Thoracic aorta (tissue), 2 donors: ENCODE measurements around the gene MORF4L1. TPM values are rescaled to one million over a fixed set of nuclear protein-coding genes. Genes with fewer than 3 reads are reported as not detected.

Experiments used
- ATAC-seq: fragments of 150-250 bp; one replicate; pipeline ENCODE4 v1.8.0; 2017; ENCODE audit warnings: low read depth; ENCODE audit not compliant: insufficient number of reproducible peaks, low FRiP score
- DNase-seq: peaks from one replicate; pipeline ENCODE4 v3.0.0-alpha.2; 2020; ENCODE audit warnings: low spot score
- H3K27ac ChIP-seq, 2 donors: fragments of 200-600 bp; sonication (generic); 1 replicate in 1 of 2; 2 replicates in 1 of 2; pipeline ENCODE4 v1.5.1; 2016; ENCODE audit warnings: mild to moderate bottlenecking in 2 of 2, moderate library complexity in 2 of 2
- H3K27me3 ChIP-seq: fragments of 200-600 bp; sonication (generic); replicated peaks from 2 replicates; pipeline ENCODE4 v1.6.0; 2016; ENCODE audit warnings: mild to moderate bottlenecking; ENCODE audit not compliant: insufficient read depth
- H3K36me3 ChIP-seq: fragments of 200-600 bp; sonication (generic); one replicate; pipeline ENCODE4 v1.5.1; 2016
- H3K4me1 ChIP-seq, 2 donors: fragments of 200-600 bp; sonication (generic); 1 replicate in 1 of 2; 2 replicates in 1 of 2; pipeline versions ENCODE4 v1.5.1 to v1.6.0; 2016; ENCODE audit warnings: low read depth in 2 of 2, mild to moderate bottlenecking in 1 of 2; ENCODE audit not compliant: control insufficient read depth in 1 of 2
- H3K4me3 ChIP-seq: fragments of 200-600 bp; sonication (generic); 2 replicates; pipeline ENCODE4 v1.5.1; 2016; ENCODE audit warnings: mild to moderate bottlenecking
- H3K9me3 ChIP-seq: fragments of 200-600 bp; sonication (generic); 2 replicates; pipeline ENCODE4 v1.5.1; 2016
- CTCF ChIP-seq: fragments of 200-600 bp; sonication (generic); IDR thresholded peaks from one replicate; pipeline ENCODE4 v1.5.1; 2019; ENCODE audit warnings: antibody characterized with exemption
- total RNA-seq, 2 donors: library from RNA; depleted of rRNA; stranded (reverse); fragments of >200 nt; gene quantifications; one replicate each; pipeline versions ENCODE4 v1.1.0 to v1.2.3, GENCODE V29; 2016

Gene MORF4L1
- 100 to 1,000 TPM; 330 to 355 TPM for total RNA-seq

GRCh38 chr15:78872155-78872971 lies at the start of gene MORF4L1:
TSS of gene MORF4L1 (plus strand) at chr15:78872890. CDS start at chr15:78873018, 128 bp downstream.
- TF ChIP-seq CTCF: no peak
- Histone ChIP-seq H3K36me3 (no peaks in the 10 kb centered on the region), H3K9me3 (no peaks in the 10 kb centered on the region), H3K4me1 (peaks cover 22 to 33% of the 10 kb centered on the region in 2 donors), H3K4me3 (peak within 1 kb of the TSS; percentile 100), H3K27ac (peak within 1 kb of the TSS; percentile 100), H3K27me3 (no peaks in the 10 kb centered on the region)
- peak; percentile 78 for ATAC-seq
- DNase-seq: peak; percentile 88

- TF ChIP-seq CTCF: no peak
- H3K36me3 ChIP-seq: no peaks in the 10 kb centered on the region
- DNase-seq (no peak), ATAC-seq (no peak)
- no peak overlapping the region for H3K4me3 ChIP-seq
- no peak overlapping the region for H3K27ac ChIP-seq
- H3K4me1 ChIP-seq: peaks cover 9% of the 10 kb centered on the region in 2 donors
- H3K9me3 ChIP-seq: no peaks in the 10 kb centered on the region
- no peaks in the 10 kb centered on the region for H3K27me3 ChIP-seq
These were observed 43.8 kb upstream of the MORF4L1 start for GRCh38 chr15:78828920-78829319.

GRCh38 chr15:78830514-78831228 lies 42.0 kb upstream of the MORF4L1 start:
- Histone ChIP-seq H3K4me1 (peaks cover 2% of the 10 kb centered on the region in 2 donors), H3K9me3 (no peaks in the 10 kb centered on the region), H3K4me3 (no peak overlapping the region), H3K36me3 (no peaks in the 10 kb centered on the region), H3K27ac (no peak overlapping the region), H3K27me3 (no peaks in the 10 kb centered on the region)
- DNase-seq: no peak
- TF ChIP-seq CTCF: no peak
- no peak for ATAC-seq

GRCh38 chr15:78831229-78832207 lies 41.2 kb upstream of the MORF4L1 start:
- TF ChIP-seq CTCF: no peak
- H3K27me3 ChIP-seq: no peaks in the 10 kb centered on the region
- ATAC-seq: no peak
- no peaks in the 10 kb centered on the region for H3K4me1 ChIP-seq
- H3K9me3 ChIP-seq: no peaks in the 10 kb centered on the region
- H3K4me3 ChIP-seq: no peak overlapping the region
- no peaks in the 10 kb centered on the region for H3K36me3 ChIP-seq
- no peak overlapping the region for H3K27ac ChIP-seq
- no peak for DNase-seq
